NCI-H748 treated with DMSO at 0.1 percent for 48 hours (cell line): ENCODE data around the gene PCDHB9.
"Not testable (repeated sequence)": the region's sequence is repeated elsewhere in the genome, so short reads cannot be mapped to it uniquely, and the experiment has no call there.

Experiments used
- DNase-seq: peaks from one replicate; lab custom pipeline; 2025; lab: John Stamatoyannopoulos, UW

The PCDHB9 gene

DNA sequence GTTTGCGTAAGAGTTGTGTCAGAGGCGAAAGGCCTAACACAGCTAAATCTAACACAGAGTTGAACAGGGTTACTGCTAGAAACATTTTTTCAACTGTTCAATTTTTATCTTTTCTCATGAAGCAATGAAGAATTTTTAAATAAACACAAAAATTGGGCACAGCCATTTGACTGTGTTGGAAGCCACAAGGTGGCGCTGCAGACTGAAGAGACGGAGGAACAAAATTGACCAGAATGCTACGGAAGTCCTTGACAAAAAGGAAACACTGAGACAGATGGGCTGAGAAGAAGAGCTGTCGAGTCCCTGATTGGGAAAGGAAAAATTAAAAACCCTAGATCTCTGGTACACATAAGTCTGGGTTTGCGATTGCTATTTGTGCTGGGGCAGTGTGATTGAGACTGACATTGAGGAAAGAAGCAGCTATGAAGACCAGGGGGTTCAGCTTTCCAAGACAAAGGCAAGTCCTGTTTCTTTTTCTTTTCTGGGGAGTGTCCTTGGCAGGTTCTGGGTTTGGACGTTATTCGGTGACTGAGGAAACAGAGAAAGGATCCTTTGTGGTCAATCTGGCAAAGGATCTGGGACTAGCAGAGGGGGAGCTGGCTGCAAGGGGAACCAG lies at the start of gene PCDHB9:
PCDHB9 (plus strand) TSS at position 265 of the 616 bp plus-strand sequence; CDS start at position 423, 158 bp downstream.
- peak; percentile 75 for DNase-seq

- not testable (repeated sequence) for DNase-seq
Observed at GRCh38 chr5:141137346-141137745, 49.6 kb upstream of the PCDHB9 start.

- peak; percentile 46 for DNase-seq
Observed at GRCh38 chr5:141149812-141150211, 37.1 kb upstream of the PCDHB9 start, which contains the start of gene PCDHB6. PCDHB6 (plus strand) TSS chr5:141150057; CDS start chr5:141150258, 201 bp downstream.

DNA sequence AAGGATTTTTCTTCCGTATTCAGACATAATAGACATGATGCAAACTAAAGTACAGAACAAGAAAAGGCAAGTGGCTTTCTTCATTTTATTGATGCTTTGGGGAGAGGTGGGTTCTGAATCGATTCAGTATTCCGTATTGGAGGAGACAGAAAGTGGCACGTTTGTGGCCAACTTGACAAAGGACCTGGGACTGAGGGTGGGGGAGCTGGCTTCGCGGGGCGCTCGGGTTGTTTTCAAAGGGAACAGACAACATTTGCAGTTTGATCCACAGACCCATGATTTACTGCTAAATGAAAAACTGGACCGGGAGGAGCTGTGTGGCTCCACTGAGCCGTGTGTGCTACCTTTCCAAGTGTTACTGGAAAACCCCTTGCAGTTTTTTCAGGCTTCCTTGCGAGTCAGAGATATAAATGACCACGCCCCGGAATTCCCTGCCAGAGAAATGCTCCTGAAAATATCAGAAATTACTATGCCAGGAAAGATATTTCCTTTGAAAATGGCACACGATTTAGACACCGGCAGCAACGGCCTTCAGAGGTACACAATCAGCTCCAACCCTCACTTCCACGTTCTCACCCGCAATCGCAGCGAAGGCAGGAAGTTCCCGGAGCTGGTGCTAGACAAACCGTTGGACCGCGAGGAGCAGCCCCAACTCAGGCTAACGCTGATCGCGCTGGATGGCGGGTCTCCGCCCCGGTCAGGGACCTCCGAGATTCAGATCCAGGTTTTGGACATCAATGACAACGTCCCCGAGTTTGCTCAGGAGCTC lies 36.6 kb upstream of the PCDHB9 start:
- no peak for DNase-seq

DNA sequence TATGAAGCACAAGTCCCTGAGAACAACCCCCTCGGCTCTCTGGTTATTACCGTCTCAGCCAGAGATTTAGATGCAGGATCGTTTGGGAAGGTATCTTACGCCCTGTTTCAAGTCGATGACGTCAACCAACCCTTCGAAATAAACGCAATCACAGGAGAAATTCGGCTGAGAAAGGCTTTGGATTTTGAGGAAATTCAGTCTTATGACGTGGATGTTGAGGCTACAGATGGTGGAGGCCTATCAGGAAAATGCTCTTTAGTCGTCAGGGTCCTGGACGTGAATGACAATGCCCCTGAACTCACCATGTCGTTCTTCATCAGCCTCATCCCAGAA lies 36.0 kb upstream of the PCDHB9 start:
- DNase-seq = no peak

GRCh38 chr5:141151632-141152031 lies 35.3 kb upstream of the PCDHB9 start:
- DNase-seq = not testable (repeated sequence)

DNA sequence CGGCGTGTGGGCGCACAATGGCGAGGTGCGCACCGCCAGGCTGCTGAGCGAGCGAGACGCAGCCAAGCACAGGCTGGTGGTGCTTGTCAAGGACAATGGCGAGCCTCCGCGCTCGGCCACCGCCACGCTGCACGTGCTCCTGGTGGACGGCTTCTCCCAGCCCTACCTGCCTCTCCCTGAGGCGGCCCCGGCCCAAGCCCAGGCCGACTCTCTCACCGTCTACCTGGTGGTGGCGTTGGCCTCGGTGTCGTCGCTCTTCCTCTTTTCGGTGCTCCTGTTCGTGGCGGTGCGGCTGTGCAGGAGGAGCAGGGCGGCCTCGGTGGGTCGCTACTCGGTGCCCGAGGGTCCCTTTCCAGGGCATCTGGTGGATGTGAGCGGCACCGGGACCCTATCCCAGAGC lies 34.9 kb upstream of the PCDHB9 start:
- not testable (repeated sequence) for DNase-seq

- DNase-seq = peak; percentile 80
Observed at GRCh38 chr5:141155540-141156374, 31.2 kb upstream of the PCDHB9 start.

DNA sequence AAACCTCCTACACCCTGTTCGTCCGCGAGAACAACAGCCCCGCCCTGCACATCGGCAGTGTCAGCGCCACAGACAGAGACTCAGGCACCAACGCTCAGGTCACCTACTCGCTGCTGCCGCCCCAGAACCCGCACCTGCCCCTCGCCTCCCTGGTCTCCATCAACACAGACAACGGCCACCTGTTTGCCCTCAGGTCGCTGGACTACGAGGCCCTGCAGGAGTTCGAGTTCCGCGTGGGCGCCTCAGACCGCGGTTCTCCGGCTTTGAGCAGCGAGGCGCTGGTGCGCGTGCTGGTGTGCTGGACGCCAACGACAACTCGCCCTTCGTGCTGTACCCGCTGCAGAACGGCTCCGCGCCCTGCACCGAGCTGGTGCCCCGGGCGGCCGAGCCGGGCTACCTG lies 29.6 kb upstream of the PCDHB9 start:
- not testable (repeated sequence) for DNase-seq

GRCh38 chr5:141157901-141158300 lies 29.1 kb upstream of the PCDHB9 start:
- not testable (repeated sequence) for DNase-seq

DNA sequence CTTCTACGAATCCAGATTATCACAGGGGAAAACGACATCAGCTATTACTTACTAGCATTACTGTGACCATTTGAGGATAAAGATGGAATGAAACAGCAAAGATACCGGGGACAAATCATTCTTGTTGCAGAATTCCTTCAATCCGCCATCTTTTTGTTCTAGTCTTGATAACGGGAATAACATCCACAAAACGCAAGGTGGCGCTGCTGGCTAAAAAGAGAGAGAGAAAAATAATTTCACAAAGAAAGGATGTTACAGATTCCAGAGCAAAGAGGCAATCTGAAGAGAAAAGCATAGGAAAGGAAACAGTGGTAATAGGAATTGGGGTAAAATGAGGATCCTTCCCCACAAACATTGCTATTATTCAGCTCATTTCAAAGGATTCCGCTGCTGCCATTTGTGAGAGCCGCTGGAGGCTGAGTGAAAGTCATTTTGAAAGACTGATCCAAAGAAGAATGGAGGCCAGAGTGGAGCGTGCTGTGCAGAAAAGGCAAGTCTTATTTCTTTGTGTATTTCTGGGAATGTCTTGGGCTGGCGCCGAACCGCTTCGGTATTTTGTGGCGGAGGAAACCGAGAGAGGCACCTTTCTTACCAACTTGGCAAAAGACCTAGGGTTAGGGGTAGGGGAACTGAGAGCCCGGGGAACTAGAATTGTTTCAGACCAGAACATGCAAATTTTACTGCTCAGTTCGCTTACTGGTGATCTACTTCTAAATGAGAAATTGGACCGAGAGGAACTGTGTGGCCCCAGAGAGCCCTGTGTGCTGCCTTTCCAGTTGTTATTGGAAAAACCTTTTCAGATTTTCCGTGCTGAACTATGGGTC lies 14.4 kb upstream of the PCDHB9 start, which contains the start of gene PCDHB7:
PCDHB7 (plus strand) TSS at position 264 of the 824 bp plus-strand sequence; CDS start at position 456, 192 bp downstream.
- peak; percentile 70 for DNase-seq

DNA sequence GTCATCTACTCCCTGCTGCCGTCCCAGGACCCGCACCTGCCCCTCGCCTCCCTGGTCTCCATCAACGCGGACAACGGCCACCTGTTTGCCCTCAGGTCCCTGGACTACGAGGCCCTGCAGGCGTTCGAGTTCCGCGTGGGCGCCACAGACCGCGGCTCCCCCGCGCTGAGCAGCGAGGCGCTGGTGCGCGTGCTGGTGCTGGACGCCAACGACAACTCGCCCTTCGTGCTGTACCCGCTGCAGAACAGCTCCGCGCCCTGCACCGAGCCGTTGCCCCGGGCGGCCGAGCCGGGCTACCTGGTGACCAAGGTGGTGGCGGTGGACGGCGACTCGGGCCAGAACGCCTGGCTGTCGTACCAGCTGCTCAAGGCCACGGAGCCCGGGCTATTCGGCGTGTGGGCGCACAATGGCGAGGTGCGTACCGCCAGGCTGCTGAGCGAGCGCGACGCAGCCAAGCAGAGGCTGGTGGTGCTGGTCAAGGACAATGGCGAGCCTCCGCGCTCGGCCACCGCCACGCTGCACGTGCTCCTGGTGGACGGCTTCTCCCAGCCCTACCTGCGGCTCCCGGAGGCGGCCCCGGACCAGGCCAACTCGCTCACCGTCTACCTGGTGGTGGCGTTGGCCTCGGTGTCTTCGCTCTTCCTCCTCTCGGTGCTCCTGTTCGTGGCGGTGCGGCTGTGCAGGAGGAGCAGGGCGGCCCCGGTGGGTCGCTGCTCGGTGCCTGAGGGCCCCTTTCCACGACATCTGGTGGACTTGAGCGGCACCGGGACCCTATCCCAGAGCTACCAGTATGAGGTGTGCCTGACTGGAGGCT lies 12.5 kb upstream of the PCDHB9 start:
- not testable (repeated sequence) for DNase-seq

GRCh38 chr5:141175933-141176332 lies 11.0 kb upstream of the PCDHB9 start:
- DNase-seq = no peak

GRCh38 chr5:141177577-141178191 lies 9.3 kb upstream of the PCDHB9 start, which contains the start of gene PCDHB8:
PCDHB8 (plus strand) TSS chr5:141177790; CDS start chr5:141178035, 245 bp downstream.
- peak; percentile 65 for DNase-seq

DNA sequence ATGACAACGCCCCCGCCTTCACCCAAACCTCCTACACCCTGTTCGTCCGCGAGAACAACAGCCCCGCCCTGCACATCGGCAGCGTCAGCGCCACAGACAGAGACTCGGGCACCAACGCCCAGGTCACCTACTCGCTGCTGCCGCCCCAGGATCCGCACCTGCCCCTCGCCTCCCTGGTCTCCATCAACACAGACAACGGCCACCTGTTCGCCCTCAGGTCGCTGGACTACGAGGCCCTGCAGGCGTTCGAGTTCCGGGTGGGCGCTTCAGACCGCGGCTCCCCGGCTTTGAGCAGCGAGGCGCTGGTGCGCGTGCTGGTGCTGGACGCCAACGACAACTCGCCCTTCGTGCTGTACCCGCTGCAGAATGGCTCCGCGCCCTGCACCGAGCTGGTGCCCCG lies 7.6 kb upstream of the PCDHB9 start:
- DNase-seq = not testable (repeated sequence)

GRCh38 chr5:141179876-141180275 lies 7.1 kb upstream of the PCDHB9 start:
- not testable (repeated sequence) for DNase-seq

DNA sequence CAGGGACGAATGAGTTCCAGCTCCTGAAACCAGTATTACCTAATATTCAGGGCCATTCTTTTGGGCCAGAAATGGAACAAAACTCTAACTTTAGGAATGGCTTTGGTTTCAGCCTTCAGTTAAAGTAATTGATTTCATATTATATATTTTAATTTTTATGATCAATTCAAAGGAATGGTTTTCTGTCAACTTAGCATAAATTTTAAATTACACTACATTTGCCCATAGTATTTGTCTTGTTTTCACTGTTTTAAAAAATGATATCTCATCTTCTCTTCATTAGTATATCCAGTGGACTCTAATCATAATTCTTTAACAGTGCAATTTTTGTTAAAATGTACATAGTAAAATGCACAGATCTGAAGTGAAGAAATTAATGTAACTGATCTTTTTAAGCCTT lies 6.6 kb upstream of the PCDHB9 start:
- DNase-seq = no peak

GRCh38 chr5:141182248-141182647 lies 4.7 kb upstream of the PCDHB9 start, which contains the start of gene PCDHB16:
PCDHB16 (plus strand) TSS chr5:141182387; CDS start chr5:141182560, 173 bp downstream.
- peak; percentile 24 for DNase-seq

GRCh38 chr5:141184117-141184855 lies 2.7 kb upstream of the PCDHB9 start:
- not testable (repeated sequence) for DNase-seq
